ENCODE results near the gene DCAF15.

DCAF15 gene

DNA sequence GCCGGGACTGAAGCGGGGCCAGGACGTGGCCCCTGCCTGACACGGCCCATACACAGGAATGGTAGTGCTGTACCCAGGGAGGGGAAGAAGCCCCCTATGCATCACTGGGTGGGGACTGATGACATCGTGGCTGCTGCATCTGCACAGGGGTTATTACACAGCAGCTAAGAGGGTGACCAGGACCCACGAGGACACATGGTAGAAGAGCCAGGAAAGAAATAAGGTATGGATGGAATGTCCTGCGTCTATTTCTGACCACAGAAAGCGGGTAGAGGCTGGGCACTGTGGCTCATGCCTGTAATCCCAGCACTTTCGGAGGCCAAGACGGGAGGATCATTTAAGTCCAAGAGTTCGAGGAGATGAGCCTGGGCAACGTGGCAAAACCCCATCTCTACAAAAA, 24.1 kb downstream of the DCAF15 start:
- no peak for DNase-seq (ENCODE audit: low read depth)

DNA sequence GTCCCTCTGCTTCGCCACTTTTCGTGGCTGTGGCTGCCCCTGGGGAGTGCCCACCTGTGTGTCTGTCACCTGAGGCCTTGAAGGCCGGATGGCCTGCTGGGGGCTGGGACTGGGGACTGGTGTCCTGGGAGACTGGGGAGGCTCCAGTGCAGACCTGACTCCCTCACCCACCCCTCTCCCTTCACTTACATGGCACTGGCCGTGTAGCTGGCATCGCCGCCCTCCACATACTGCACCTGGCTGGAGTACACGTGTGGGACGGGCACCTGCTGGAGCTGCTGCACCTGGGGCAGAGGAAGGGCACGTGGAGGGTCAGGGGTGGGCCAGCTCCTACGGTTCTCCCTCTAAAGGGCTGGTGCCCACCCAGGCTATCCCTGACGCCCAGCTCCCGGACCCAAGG, 25.5 kb downstream of the DCAF15 start:
- DNase-seq (ENCODE audit: low read depth), result no peak

DNA sequence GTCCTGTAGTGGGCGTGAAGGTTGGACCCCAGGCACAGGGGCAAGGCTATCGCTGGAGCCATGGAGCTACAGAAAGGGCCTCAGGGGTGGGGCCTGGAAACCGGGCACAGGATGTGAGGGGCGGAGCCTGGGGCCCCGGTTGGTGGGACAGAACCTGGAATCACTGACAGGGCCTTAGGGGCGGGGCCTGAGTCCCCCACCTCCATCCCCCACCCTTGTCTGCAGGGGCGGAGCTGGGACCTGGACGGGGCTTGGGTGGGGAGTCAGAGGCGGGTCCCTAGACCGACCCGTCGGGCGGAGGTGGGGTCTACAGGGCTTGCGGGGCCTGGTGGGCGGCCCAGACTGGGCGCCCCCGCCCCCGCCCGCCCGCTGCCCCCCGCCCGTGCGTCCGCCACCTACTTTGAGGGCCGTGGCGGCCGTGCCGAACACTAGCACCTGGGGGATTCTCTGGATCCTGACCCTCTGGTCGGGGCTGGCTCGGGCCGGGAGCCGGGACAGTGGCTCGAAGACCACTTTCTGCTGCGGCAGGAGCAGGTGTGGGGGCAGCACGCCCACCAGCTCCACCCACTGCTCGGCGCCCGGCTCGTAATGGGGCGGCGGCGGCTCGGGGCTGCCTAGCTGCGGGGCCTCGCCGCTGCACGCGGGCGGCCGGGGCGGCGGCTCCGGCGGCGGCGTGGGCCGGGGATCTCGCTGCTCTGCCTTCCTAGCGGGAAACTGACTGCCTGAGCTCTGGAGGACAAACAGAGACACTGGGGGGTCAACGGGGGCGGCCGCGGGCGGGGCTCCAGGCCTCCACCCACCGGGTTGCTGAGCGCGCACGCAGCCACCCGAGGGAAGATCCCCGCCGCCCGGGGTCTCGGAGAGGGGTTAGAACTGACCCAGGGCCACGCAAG, 26.3 kb downstream of the DCAF15 start:
- DNase-seq (ENCODE audit: low read depth), result no peak

DNA sequence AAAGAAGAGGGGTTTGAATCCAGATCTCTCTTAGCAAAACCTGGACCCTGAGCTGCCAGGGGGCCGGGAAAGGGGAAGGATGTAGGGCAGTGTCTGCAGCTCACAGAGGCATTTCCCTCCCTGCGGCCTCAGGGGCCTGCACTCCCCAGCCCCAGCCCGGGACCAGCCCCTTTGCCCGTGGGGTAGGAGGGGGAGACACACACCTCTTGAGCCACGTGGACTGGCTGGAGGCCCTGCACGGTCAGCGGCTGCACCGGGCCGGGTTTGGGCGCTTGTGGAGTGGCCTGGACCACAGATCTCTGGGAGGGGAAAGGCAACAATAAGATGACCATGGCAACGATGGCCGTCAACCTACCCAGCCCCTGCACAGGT, 26.9 kb downstream of the DCAF15 start:
- DNase-seq (ENCODE audit: low read depth), result no peak

DNA sequence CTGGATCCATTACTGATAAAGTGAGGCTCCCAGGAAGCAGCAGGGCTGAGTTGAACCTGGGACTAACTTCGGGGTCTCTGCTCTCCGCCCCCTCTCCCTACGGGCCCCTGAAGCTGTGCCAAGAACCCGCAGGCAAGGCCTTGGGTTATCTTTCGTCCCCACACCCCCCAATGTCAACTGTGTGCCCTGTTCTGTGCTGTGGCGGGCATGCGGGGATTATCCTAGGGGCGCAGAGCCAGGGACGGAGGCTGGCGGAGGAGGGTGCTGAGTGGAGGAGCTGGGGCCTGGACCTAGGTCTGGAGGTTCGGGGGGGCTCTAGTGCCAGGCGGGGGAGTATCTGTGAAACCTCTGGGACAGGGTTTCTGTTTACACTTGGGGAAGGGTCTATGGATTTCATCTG, 27.4 kb downstream of the DCAF15 start:
- DNase-seq (ENCODE audit: low read depth), result no peak

DNA sequence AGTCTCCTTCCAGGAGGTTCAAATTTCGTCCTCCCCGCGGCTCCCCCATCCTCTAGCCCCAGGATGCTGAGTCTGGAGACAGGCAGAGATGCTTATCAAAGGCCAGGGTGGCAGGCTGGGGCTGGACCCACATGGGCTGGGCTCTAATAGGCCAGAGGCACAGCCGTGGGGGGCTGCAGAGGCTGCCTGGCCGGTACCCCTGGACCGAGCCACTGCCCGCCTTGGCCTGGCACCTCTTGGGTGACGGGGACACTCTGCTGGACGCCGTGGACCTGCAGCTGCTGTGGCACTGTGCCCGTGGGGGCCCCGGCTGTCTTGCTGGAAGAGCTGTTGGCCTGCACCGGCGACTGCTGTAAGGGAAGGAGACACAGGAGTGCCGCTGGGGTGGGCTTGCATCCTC, 28.0 kb downstream of the DCAF15 start:
- DNase-seq (ENCODE audit: low read depth), result no peak

DNA sequence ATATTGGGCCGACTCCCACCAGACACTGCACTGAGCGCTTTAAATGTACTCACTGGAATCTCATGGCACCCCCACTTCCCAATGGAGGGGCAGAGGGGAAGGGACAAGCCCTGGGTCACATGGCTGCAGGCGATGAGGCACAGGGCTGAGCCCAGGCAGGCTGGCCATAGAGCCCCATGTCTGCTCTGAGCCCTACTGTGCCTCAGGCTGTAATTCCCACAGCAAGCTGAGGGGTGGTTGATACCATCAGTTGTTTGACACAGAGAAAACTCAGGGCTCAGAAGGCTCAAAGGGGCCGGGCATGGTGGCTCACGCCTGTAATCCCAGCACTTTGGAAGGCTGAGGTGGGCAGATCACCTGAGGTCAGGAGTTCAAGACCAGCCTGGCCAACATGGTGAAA, 28.7 kb downstream of the DCAF15 start:
- DNase-seq (ENCODE audit: low read depth), result no peak

DNA sequence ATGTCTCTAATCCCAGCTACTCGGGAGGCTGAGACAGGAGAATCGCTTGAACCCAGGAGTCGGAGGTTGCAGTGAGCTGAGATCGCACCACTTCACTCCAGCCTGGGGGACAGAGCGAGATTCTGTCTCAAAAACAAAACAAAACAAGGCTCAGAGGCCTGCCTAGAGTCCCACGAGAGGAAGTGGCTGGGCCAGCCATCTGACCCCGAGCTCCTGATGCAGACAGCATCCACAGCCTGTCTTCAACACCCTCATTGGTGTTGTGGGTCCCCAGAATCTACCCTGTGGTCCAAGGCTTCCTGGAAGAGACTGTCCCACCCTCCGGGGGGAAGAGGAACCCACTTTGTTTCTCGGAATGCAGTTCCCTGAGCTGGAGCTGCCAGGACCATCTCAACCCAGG, 29.2 kb downstream of the DCAF15 start:
- DNase-seq (ENCODE audit: low read depth), result no peak

DNA sequence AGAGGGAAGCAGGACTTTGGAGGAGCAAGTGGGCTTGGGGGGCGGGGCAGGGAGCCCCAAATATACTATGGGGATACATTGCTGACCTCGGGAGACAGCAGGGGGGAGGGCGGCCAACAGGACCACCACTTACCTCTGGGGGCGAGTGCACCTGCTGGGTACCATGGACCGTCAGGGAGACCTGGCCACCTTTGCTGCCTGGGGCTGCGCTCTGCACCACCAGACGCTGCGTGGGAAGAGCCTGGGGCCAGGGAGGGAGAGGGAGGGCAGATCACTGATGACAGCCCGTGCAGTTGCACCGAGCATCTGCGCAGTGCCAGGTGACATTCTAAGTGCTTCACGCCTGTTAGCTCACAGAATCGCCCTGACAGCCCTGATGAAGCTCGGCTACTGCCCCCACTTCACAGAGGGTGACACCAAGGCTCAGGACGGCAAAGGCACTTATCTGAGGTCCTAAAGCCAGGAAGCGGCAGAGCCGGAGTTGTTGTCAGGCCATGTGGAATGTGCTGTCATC, 29.7 kb downstream of the DCAF15 start:
- DNase-seq (ENCODE audit: low read depth), result no peak

DNA sequence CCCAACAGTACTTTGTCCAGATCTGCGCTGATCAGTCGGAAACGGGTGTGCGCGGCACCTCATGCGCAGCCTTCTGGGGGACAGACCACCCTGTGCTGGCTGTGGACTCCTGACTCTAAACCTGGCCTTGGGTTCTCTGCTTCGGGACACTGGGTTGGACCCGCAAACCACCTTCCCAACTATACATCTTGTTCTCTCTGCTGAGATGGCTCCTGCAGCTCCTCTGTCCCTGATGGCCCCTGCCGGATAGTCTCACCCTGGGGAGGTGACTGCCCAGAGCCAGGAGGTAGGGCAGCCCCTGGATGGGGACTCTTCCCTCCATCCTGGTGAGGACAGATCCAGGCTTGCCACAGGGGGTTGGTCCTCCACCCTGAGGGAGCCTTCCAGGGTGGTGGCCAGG, 30.5 kb downstream of the DCAF15 start:
- DNase-seq (ENCODE audit: low read depth), result no peak

DNA sequence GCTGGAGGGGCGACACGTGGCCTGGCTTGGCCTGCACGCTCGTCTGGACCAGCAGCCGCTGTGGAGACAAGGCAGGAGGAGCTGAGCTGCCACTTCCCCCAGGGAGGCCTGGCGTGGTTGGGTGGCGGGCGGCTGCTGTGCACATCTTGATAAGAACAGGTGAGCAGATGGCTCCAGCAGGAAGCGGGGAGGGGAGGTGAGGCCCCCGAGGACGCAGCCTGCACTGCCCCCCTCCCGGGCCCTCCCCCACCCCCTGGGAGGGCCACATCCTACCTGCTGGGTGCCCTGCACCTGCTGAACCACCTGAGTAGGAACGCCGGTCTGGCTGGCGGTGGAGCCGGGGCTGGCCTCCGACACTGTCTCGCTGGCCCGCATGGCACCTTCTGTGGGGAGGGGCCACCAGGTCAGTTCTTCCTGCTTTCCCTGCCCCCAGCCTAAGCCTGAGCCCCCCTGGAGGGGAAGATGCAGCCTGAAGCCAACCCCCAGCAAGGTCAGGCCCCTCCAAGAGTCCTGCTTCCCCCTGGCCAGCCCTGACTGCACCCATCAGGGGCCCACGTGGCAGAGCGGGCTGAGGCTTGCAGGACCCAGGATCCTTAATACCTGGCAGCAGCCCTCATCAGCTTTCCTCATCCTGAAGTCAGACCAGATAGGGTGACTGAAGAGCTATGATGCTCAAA, 31.0 kb downstream of the DCAF15 start:
- DNase-seq (ENCODE audit: low read depth), result no peak

DNA sequence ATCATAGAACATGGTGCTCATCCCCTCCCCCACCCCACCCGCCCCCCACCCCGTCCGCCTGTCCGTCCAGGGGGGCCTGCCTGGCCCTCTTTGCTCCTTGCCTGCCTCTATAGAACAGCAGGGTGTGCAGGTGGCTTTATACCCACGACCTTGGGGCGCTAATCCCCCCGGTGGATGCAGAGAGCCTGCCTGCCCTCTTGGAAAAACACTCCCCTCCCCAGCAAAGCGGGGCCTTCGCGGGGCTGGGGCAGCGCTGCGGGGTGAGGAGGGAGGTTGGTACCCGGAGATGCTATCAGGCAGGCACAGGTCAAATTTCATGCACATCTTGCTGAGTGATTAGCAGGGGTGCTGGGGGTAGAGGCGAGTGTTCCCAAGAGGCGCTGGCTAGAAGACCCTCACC, 31.9 kb downstream of the DCAF15 start:
- no peak for DNase-seq (ENCODE audit: low read depth)

DNA sequence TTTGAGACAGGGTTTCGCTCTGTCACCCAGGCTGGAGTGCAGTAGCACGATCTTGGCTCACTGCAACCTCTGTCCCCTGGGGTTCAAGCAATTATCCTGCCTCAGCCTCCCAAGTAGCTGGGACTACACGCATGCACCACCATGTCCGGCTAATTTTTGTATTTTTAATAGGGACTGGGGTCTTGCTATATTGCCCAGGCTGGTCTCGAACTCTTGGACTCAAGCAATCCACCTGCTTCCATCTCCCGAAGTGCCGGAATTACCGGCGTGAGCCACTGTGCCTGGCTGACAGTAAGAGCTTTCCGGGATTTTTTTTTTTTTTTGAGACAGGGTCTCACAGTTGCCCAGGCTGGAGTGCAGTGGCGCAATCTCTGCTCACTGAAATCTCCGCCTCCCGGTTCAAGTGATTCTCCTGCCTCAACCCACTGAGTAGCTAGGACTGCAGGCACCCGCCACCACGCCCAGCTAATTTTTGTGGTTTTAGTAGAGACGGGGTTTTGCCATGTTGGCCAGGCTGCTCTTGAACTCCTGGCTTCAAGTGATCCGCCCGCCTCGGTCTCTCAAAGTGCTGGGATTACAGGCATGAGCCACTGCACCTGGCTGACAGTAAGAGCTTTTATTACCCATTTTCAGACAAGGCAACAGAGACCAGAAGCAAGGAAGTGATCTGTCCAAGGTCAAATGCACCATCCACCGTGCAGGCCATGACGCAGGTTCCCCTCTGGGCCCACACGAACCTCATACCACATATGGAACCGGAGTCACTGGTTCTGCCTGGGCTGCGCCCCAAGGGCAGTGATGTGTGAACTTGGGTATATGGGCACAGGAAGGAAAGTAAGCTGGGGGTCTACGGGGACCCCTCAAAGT, 32.8 kb downstream of the DCAF15 start:
- DNase-seq (ENCODE audit: low read depth), result no peak

DNA sequence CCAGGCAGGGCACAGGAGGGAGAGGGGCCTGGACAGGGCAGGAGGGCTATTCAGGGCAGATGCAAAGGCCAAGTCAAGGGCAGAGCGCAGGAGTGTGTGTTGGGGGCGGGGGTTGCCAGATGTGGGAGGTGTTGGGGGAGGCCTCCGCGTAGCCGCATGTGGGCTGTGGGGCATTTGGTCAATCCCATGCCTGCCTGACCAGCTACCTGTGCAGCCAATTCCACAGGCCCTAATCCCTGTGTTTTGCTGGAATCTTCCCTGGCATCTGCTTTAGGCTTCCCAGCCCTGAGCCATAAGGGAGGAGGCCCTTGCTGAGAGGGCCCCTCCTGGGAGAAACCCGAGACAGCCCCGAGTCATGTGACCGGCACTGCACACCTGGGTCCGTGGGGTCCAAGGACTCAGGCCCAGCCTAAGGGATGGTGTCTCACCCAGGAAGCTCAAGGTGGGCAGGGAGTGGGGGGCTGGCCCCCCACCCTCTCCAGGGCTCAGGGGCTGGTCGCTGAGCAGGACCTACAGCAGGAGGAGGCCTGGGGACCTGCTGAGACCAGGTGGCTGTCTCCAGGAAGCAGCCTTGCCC, 33.5 kb downstream of the DCAF15 start:
- DNase-seq (ENCODE audit: low read depth), result no peak

DNA sequence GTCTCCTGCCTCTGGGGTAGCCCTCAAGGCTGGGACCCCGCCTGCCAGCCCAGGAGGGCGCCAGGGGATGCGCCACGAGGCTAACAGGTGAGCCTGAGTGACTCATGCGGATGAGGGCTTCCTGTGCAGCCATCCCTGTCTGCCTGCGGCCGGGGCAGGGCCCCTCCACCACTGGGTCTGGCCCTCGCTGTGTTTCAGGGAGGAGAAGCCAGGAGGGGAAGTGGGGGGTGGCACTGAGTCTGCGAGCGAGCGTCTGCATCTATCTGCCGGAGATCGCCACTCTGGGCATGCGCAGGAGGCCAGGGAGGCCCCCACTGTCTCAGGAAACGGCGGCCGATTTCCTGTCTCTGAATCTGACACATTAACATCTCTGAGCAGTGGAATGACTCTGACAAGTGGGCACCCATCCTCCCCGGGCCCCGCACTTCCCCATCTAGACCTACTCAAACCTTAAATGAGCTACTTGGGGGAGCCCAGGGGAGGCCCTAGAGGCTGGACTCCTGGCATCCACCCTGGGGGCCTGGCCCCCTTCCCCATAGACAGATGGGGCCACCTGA, 34.1 kb downstream of the DCAF15 start:
- peak; percentile 96 for DNase-seq (ENCODE audit: low read depth)

DNA sequence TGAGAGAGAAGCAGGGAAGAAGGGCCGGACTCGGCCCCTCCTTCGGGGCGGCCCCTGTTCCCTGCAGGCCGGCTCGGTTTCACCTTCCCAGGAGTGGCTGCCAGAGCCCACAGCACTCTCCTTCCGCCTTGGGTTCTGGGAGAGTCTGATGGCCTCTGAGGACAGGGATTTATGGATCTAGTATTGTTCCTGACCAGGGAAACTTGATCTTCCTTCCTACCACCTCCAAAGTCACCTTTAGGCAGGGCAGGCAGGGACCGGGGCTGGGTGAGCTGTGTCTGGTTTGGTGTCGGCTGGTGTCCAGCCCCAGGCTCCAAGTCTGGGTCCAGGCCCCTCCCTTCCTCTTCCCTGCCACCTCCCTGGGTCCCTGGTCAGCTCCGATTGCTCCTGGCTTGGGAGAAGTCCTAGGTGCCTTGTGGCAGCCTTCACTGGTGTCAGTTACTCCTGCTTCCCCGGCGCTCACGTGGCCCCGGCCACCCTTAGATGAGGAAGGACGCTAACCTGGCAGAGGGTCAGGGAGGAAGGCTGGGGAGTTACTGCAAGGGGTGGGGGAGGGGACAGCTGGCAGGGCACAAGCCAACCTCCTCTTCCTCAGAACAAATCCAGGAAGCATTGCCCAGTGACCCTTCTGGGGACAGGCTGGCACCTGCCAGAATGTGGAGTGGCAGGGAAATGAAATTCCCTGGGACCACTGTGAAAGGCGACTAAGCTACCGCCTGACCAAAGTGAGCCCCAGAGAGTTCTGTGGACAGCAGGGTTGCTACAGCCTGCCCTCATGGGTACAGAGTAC, 35.0 kb downstream of the DCAF15 start:
- DNase-seq (ENCODE audit: low read depth), result no peak

DNA sequence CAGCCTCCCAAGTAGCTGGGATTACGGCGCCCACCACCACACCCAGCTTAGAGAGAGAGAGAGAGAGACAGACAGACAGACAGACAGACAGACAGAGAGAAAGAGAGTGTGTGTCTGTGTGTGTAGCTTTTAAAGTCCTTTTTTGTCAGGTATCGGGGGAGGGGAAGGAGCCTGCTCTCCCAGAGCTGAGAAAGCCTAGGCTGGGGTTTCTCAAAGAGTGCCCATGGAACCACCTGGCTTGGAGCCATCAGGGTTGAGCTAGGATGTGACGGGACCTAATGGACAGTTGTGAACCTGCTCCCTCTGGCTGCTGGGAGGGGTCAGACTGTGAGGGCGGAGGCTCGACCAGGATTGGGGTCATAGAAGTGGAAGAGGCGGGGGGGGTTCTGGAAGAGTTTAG, 37.2 kb downstream of the DCAF15 start:
- no peak for DNase-seq (ENCODE audit: low read depth)

DNA sequence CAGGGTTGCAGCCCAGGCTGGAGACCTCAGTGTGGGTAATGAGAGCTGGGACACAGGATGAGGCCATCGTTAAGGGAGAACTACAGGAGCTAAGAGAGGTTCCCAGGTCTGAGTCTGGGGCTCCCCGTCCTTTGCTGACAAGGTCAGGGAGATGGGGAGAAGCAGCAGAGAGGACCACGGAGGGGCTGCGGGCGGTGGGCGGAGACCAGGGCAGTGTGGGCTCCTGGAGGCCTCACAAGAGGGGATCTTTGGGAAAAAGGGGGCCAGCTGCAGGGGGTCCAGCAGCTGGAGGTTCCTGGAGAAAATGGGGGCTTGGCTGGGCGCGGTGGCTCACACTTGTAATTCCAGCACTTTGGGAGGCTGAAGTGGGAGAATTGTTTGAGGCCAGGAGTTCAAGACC, 37.8 kb downstream of the DCAF15 start:
- no peak for DNase-seq (ENCODE audit: low read depth)

DNA sequence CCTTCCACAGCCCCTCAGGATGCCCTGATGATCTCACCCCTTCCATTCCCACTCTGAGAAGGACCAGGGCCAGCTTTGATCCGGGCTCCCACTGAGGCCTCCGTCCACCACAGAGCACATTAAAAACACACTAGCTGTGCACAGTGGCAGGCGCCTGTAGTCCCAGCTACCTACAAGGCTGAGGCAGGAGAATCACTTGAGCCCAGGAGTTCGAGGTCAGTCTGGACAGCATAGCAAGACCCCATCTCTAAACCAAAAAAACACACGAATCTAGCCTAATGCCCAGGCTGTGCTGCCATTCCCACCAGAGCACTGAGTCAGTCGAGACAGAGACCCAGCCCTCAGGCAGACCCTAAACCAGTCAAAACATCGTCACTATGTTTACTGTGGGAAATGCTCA, 39.7 kb downstream of the DCAF15 start:
- no peak for DNase-seq (ENCODE audit: low read depth)

DNA sequence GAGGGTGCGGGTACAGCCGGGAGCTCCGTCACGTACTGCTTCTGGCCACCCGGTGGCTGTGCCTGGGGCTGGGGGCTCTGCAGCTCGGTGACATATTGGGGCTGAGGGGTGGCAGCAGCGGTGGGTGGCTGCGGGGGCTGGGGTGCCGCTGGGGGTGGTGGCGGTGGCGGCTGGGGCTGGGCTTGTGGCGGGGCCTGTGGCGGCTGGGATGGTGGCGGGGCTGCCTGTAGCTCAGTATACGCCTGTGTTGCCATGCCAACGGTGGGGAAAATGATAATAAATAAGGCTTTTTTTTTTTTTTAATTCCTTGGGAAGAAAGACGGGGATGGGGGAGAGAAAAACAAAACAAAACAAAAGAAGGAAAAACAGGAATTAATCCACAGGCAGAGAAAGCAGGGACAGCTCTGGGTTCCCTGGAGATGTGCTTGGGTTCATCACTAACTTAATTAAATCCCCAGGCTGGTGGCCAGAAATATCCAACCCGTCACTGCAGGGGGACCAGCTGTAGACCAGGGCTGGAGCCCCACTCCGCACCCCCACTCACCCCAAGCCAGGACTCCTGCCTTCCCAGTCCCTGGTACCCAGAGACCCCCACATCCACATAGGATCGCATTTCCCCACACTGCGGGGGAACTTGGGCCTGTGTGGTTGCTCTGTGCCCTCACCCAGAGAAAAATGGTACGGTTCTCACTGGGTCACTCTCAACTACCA, 41.4 kb downstream of the DCAF15 start:
- DNase-seq (ENCODE audit: low read depth), result no peak

Measured in stimulated activated CD8-positive, alpha-beta memory T cell treated with anti-CD3 and anti-CD28 coated beads, Interleukin-7, amount 100 ng/mL, for 24 hours (primary cell).